NCI-H82 treated with DMSO at 0.1 percent for 48 hours (cell line): ENCODE results near the gene SLAMF6.
"Not testable (repeated sequence)": the region's sequence is repeated elsewhere in the genome, so short reads cannot be mapped to it uniquely, and the experiment has no call there.

Experiments used
- DNase-seq: peaks from one replicate; lab custom pipeline; 2025; ENCODE audit not compliant: unreplicated experiment; lab: John Stamatoyannopoulos, UW

Gene SLAMF6

GRCh38 chr1:160522622-160523345, at the start of gene SLAMF6:
TSS of gene SLAMF6 (minus strand) at chr1:160523255. CDS start at chr1:160523192, 63 bp downstream.
- no peak for DNase-seq

DNA sequence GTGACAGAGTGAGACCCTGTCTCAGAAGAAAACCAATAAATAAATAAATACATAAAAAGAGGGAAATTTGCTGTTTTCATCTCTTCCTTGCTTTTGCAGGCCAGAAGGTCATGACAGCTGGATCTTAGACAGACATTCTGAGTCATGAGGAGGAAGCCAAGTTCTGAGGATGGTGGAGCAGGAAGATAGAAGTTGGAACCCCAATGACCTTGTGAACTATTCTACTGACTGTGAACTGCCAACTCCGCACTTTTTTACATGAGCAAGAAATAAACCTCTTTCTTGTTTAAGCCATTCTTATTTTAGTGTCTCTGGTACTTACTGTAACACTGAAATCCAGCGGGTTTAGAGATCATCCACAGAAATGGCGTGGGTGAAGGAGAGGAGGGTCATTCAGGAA, 47.8 kb upstream of the SLAMF6 start:
- no peak for DNase-seq

- DNase-seq = no peak
Measured at GRCh38 chr1:160569806-160570205, 46.8 kb upstream of the SLAMF6 start.

GRCh38 chr1:160567858-160568682, 45.0 kb upstream of the SLAMF6 start:
- no peak for DNase-seq

DNA sequence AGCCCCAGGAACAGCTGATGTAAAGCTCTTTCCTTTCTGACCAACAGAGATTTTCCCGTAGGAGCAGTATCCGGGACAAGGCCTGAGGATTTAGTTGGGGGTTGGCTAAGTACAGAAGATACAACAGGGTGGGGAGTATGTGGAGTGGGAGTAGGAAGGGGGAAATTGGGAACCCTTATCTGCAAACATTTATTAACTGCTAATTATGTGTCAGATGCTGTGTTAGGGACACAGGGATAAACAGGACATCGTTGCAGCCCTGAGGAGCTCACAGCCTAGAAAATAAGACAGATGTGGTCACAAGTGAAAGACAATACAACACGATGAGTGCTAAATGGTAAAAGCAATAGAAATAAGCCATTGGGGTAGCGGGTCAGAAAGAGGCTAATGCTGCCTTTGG, 44.3 kb upstream of the SLAMF6 start:
- DNase-seq = no peak

DNA sequence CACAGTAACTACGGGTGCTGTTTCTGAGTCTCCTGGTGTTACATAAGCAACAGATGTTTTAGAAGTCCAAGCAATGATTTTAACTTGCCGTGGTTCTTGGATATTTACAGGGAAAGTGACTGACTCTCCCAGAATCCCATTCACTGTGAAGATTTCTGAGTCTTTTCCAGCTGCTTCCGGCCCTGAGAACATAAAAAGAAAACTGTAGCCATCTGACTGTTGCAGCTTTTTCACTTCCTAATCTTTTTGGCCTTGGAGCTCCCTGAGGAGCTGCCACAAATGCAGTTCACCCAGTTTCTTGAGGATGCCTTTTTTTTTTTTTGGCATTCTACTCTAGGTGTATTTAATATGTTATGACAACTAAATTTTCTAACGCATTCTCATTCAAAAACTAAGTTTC, 42.5 kb upstream of the SLAMF6 start:
- DNase-seq = no peak

DNA sequence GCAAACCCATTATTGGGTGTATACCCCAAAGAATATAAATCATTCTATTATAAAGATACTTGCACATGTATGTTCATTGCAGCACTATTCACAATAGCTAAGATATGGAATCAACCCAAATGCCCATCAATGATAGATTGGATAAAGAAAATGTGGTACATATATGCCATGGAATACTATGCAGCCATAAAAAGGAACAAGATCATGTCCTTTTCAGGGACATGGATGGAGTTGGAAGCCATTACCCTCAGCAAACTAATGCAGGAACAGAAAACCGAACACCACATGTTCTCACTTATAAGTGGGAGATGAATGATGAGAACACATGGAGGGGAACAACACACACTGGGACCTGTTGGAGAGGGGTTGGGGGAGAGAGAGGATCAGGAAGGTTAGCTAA, 40.2 kb upstream of the SLAMF6 start:
- DNase-seq = not testable (repeated sequence)

DNA sequence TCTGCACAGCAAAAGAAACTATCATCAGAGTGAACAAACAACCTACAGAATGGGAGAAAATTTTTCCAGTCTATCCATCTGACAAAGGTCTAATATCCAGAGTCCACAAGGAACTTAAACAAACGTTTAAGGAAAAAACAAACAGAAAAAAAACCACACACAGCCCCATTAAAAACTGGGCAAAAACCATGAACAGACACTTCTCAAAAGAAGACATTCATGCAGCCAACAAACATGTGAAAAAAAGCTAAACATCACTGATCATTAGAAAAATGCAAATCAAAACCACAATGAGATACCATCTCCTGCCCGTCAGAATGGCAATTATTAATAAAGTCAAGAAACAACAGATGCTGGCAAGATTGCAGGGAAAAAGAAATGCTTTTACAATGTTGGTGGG, 39.7 kb upstream of the SLAMF6 start:
- not testable (repeated sequence) for DNase-seq

DNA sequence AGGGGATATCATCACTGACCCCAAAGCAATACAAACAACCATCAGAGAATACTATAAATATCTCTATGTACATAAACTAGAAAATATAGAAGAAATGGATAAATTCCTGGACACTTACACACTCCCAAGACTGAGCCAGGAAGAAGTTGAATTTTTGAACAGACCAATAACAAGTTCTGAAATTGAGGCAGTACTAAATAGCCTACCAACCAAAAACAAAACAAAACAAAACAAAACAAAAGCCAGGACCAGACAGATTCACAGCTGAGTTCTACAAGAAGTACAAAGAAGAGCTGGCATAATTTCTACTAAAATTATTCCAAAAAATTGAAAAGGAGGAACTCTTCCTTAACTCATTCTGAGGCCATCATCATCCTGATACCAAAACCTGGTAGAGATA, 37.8 kb upstream of the SLAMF6 start:
- DNase-seq = no peak

DNA sequence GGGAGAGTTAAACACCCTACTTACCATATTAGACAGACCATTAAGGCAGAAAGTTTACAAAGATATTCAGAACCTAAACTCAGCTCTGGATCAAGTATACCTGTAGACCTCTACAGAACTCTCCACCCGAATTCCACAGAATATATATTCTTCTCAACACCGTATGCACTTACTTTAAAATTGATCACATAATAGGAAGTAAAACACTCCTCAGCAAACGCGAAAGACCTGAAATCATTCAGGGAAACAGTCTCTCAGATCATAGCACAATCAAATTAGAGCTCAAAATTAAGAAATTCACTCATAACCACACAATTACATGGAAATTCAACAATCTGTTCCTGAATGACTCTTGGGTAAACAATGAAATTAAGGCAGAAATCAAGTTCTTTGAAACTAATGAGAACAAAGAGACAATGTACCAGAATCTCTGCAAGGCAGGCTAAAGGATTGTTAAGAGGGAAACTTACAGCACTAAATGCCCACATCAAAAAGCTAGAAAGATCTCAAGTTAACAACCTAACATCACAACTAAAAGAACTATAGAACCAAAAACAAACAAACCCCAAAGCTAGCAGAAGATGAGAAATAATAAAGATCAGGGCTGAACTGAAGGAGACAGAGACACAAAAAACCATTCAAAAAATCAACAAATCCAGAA, 37.1 kb upstream of the SLAMF6 start:
- no peak for DNase-seq

DNA sequence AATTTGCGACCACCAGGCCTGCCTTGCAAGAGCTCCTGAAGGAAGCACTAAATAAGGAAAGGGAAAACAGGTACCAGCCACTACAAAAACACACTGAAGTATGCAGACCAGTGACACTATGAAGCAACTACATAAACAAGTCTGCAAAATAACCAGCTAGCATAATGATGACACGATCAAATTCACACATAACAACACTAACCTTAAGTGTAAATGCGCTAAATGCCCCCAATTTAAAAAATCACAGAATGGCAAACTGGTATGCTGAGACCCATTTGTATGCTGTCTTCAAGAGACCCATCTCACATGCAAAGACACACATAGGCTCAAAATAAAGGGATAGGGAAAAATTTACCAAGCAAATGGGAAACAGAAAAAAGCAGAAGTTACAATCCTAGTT, 36.4 kb upstream of the SLAMF6 start:
- DNase-seq = not testable (repeated sequence)

GRCh38 chr1:160558660-160559380, 35.8 kb upstream of the SLAMF6 start:
- DNase-seq = no peak

- DNase-seq = no peak
Measured at GRCh38 chr1:160553778-160554177, 30.7 kb upstream of the SLAMF6 start.

DNA sequence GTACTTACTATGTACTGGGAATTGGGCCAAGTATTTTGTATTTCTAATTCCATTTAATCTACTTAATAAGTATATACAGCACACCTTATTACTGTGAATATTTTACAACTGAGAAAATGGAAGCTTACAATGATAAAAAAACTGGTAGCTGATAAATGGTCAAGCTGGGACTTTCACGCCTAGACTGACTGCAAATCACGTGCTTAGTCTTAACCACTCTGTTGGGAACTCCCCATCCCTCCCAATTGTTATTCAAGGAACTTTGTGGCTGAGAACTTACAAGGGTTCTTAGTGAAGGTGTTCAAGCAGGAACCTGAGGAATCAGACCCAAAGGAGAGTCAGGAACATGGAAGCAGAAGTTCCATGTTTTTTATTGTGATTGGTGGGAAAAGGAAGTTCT, 29.4 kb upstream of the SLAMF6 start:
- DNase-seq = no peak

GRCh38 chr1:160550572-160551034, 27.5 kb upstream of the SLAMF6 start:
- no peak for DNase-seq

- no peak for DNase-seq
Measured at GRCh38 chr1:160549665-160550006, 26.6 kb upstream of the SLAMF6 start.

DNA sequence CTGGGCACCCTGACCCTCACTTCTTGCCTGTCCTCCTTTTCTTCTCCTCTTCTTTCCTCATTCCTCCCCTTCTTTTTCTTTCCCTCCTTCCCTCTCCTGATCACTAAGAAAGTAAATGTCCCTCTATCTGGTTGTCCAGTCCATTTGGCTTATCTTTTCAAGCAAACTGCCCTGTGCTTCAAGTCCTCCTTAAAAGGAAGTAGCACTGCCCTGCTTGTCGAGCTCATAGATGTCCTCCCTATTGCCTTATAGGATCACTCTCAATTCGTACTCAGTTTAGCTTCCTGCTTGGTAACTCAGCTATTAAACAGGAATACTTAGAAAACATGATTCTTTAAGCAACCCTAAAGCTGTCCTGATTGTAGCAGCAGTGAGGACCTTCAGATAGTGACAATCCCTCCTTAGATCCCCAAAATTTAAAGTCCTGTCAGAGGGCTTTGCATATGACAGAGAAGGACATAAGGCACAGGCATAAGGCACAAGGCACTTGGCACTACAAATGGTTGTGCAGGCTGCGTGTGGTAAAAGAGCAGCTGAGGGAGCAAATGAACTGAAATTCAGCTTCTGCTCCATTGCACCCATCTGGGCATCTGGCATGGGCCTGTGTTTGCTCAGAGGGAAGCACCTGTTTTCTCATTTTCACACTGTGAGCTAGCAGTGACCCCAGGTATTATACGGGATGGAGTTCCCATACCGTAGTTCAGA, 26.1 kb upstream of the SLAMF6 start:
- no peak for DNase-seq

GRCh38 chr1:160548183-160548582, 25.1 kb upstream of the SLAMF6 start:
- no peak for DNase-seq

GRCh38 chr1:160547422-160547821, 24.4 kb upstream of the SLAMF6 start:
- no peak for DNase-seq

- DNase-seq = no peak
Measured at GRCh38 chr1:160546942-160547341, 23.9 kb upstream of the SLAMF6 start.

DNA sequence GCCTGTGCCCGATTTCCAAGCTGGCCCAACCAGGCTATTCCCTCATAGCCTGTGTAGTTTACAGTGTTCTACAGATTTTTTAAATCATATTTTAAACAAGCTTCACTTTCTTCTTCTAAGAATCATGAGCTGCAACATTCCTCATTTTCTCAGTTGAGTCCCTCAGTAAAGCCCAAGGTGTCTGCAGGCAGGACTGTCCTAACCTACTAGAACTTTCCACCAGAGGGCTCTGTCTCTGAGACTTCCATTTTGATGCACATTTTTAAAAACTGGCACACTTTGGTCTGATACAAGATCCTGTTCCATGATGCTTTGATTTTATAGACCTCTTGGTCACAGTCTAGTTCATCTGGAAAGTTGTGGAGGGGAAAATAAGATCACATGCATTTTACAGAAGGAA, 21.6 kb upstream of the SLAMF6 start:
- DNase-seq = no peak
